CD4-positive, alpha-beta T cell treated with Interleukin-15 for 4 hours (primary cell): Measurements from ENCODE around the gene PACSIN3.
"Not testable (repeated sequence)": the region's sequence is repeated elsewhere in the genome, so short reads cannot be mapped to it uniquely, and the experiment has no call there.

Experiments used
- DNase-seq: peaks from one replicate; pipeline ENCODE4 v3.0.0-alpha.2; 2020; ENCODE audit warnings: low spot score

Gene PACSIN3

GRCh38 chr11:47192111-47192510 lies 5.9 kb upstream of the PACSIN3 start:
- no peak for DNase-seq

- not testable (repeated sequence) for DNase-seq
Observed at GRCh38 chr11:47191137-47191536, 4.9 kb upstream of the PACSIN3 start.

- DNase-seq, result no peak
Observed at GRCh38 chr11:47189100-47189834, 3.0 kb upstream of the PACSIN3 start.

- no peak for DNase-seq
Observed at GRCh38 chr11:47188259-47188658, 2.0 kb upstream of the PACSIN3 start.

- DNase-seq, result no peak
Observed at GRCh38 chr11:47187723-47188122, 1.5 kb upstream of the PACSIN3 start.

- peak; percentile 24 for DNase-seq
Observed at GRCh38 chr11:47186700-47187695, 764 bp upstream of the PACSIN3 start.

- DNase-seq, result no peak
Observed at GRCh38 chr11:47185305-47186075, 744 bp downstream of the PACSIN3 start.

- no peak for DNase-seq
Observed at GRCh38 chr11:47184711-47185304, 1.4 kb downstream of the PACSIN3 start.

GRCh38 chr11:47183969-47184368 lies 2.3 kb downstream of the PACSIN3 start:
- no peak for DNase-seq

GRCh38 chr11:47183031-47183856 lies 3.0 kb downstream of the PACSIN3 start:
- DNase-seq, result no peak

GRCh38 chr11:47182380-47182779 lies 3.9 kb downstream of the PACSIN3 start:
- DNase-seq, result no peak

GRCh38 chr11:47181271-47181670 lies 5.0 kb downstream of the PACSIN3 start:
- no peak for DNase-seq

- DNase-seq, result no peak
Observed at GRCh38 chr11:47180006-47180787, 6.0 kb downstream of the PACSIN3 start.

GRCh38 chr11:47179655-47179991 lies 6.6 kb downstream of the PACSIN3 start:
- DNase-seq, result peak; percentile 40

GRCh38 chr11:47178737-47179654 lies 7.2 kb downstream of the PACSIN3 start:
- DNase-seq, result no peak

GRCh38 chr11:47178316-47178715 lies 7.9 kb downstream of the PACSIN3 start:
- no peak for DNase-seq

- no peak for DNase-seq
Observed at GRCh38 chr11:47177846-47178245, 8.4 kb downstream of the PACSIN3 start.

GRCh38 chr11:47177229-47177845 lies 8.9 kb downstream of the PACSIN3 start:
- peak; percentile 87 for DNase-seq
